Fibroblast of lung (primary cell): ENCODE data around the gene CHI3L2. TPM values are rescaled to one million over a fixed set of nuclear protein-coding genes. Genes with fewer than 3 reads are reported as not detected.
A peak's percentile ranks its signal among the peaks of the same experiment; 100 is the strongest.

Source experiments
- DNase-seq, 2 donors: peaks; one replicate each; pipeline versions ENCODE4 v3.0.0 to v3.0.0-alpha.2; 2010; ENCODE audit warnings: low read depth in 2 of 2
- H2AFZ ChIP-seq: 2 replicates; pipeline ENCODE4 v1.5.1; 2012; ENCODE audit warnings: low read length, control low read depth, inconsistent platforms
- H3K27ac ChIP-seq: 2 replicates; pipeline ENCODE4 v1.5.1; 2011; ENCODE audit warnings: low read length, control low read depth; ENCODE audit not compliant: insufficient read depth
- H3K27me3 ChIP-seq: 2 replicates; pipeline ENCODE4 v1.5.1; 2011; ENCODE audit warnings: mild to moderate bottlenecking, low read length; ENCODE audit not compliant: control insufficient read depth, insufficient read depth
- H3K36me3 ChIP-seq: 2 replicates; pipeline ENCODE4 v1.5.1; 2011; ENCODE audit warnings: low read length; ENCODE audit not compliant: control insufficient read depth, insufficient read depth
- H3K4me1 ChIP-seq: 2 replicates; pipeline ENCODE4 v1.5.1; 2011; ENCODE audit warnings: low read length; ENCODE audit not compliant: control insufficient read depth, insufficient read depth; ENCODE audit errors: extremely low read depth
- H3K4me2 ChIP-seq: 2 replicates; pipeline ENCODE4 v1.5.1; 2011; ENCODE audit warnings: low read length, control low read depth; ENCODE audit not compliant: insufficient read depth; ENCODE audit errors: extremely low read depth
- H3K4me3 ChIP-seq, 4 experiments: fragments of 200-600 bp in 1 of 4; sonication (generic) in 1 of 4; replicated peaks in 1 of 4; 2 replicates each; pipeline ENCODE4 v1.5.1; 2011 to 2016; ENCODE audit warnings: low read length in 4 of 4, low read depth in 3 of 4, mild to moderate bottlenecking in 3 of 4, control low read depth in 2 of 4, inconsistent platforms in 1 of 4, mixed read lengths in 1 of 4; ENCODE audit not compliant: insufficient read depth in 1 of 4; ENCODE audit errors: control extremely low read depth in 1 of 4
- H3K79me2 ChIP-seq: 2 replicates; pipeline ENCODE4 v1.5.1; 2012; ENCODE audit warnings: mild to moderate bottlenecking, low read length, inconsistent platforms; ENCODE audit not compliant: control insufficient read depth, insufficient read depth
- H3K9ac ChIP-seq: 2 replicates; pipeline ENCODE4 v1.5.1; 2011; ENCODE audit warnings: mild to moderate bottlenecking, low read length, control low read depth; ENCODE audit not compliant: insufficient read depth
- H3K9me3 ChIP-seq: 2 replicates; pipeline ENCODE4 v1.5.1; 2012; ENCODE audit warnings: low read depth, low read length; ENCODE audit not compliant: control insufficient read depth, insufficient read depth
- H4K20me1 ChIP-seq: 2 replicates; pipeline ENCODE4 v1.5.1; 2011; ENCODE audit warnings: low read length; ENCODE audit not compliant: control insufficient read depth, insufficient read depth; ENCODE audit errors: extremely low read depth
- CTCF ChIP-seq, 2 donors: IDR thresholded peaks in 1 of 2; conservative IDR thresholded peaks in 1 of 2; 1 replicate in 1 of 2; 2 replicates in 1 of 2; pipeline ENCODE4 v1.5.1; 2011 to 2012; ENCODE audit warnings: low read length in 2 of 2, control low read depth in 1 of 2, inconsistent platforms in 1 of 2, low read depth in 1 of 2, mild to moderate bottlenecking in 1 of 2
- EZH2 ChIP-seq: IDR thresholded peaks from 2 replicates; pipeline ENCODE4 v1.5.1; 2012; ENCODE audit warnings: low read length, control low read depth, mild to moderate bottlenecking; ENCODE audit errors: missing control alignments
- polyA plus RNA-seq, 2 donors: library from polyadenylated mRNA; depleted of rRNA in 1 of 2; stranded (reverse) in 1 of 2; unstranded in 1 of 2; fragments of >200 nt; gene quantifications; 2 replicates each; pipeline ENCODE4 v1.2.1, GENCODE V29; 2011 to 2012; ENCODE audit warnings: missing spikeins in 1 of 2
- total RNA-seq: library from RNA; depleted of rRNA; stranded (reverse); fragments of >200 nt; gene quantifications from 2 replicates; pipeline ENCODE4 v1.2.1, GENCODE V29; 2014

CHI3L2 gene
- total and polyA plus RNA-seq, 2 donors (not counting 1 experiment from before 2014, with no cell fraction given) = 1.5 to 3.8 TPM

DNA sequence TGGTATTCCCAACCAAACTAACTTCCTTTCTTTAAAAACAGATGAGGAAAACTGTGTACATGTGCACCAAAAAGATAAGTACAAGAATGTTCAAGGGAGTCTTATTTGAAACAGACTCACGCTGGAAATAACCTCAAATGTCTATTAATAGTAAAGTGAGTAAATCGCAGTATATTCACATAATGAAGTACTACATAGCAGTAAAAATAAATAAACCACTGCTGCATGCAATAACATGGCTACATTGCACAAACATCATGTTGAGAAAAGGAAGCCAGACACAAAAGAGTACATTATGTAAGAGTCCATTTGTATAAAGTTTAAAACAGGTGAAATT is 21.8 kb upstream of the CHI3L2 start:
- H3K4me3 ChIP-seq = no peak overlapping the region
- H3K4me2 ChIP-seq = no peak overlapping the region
- no peak overlapping the region for H3K27ac ChIP-seq
- peak in 1 of 2 donors; percentile 76 for DNase-seq
- H3K9me3 ChIP-seq = no peaks in the 10 kb centered on the region
- peaks cover 13% of the 10 kb centered on the region for H3K27me3 ChIP-seq
- H3K36me3 ChIP-seq = no peaks in the 10 kb centered on the region
- TF ChIP-seq CTCF (conservative IDR thresholded peaks at IDR 0.05 in 1 of 2, IDR thresholded peaks at IDR 0.05 in 1 of 2; ENCODE audit: low read depth in 1 of 2, low read length in 2 of 2) (no peak), EZH2 (no peak)
- peaks cover 2% of the 10 kb centered on the region for H3K4me1 ChIP-seq
- no peak overlapping the region for H2AFZ ChIP-seq
- H4K20me1 ChIP-seq = no peaks in the 10 kb centered on the region
- no peak overlapping the region for H3K9ac ChIP-seq
- no peaks in the 10 kb centered on the region for H3K79me2 ChIP-seq

- H3K9ac ChIP-seq = no peak overlapping the region
- H3K9me3 ChIP-seq = no peaks in the 10 kb centered on the region
- no peak for DNase-seq
- H2AFZ ChIP-seq = no peak overlapping the region
- H4K20me1 ChIP-seq = no peaks in the 10 kb centered on the region
- H3K79me2 ChIP-seq = no peaks in the 10 kb centered on the region
- no peaks in the 10 kb centered on the region for H3K4me1 ChIP-seq
- H3K4me3 ChIP-seq = no peak overlapping the region
- no peak overlapping the region for H3K4me2 ChIP-seq
- H3K36me3 ChIP-seq = no peaks in the 10 kb centered on the region
- peaks cover 13% of the 10 kb centered on the region for H3K27me3 ChIP-seq
- H3K27ac ChIP-seq = no peak overlapping the region
- TF ChIP-seq CTCF (conservative IDR thresholded peaks at IDR 0.05 in 1 of 2, IDR thresholded peaks at IDR 0.05 in 1 of 2; ENCODE audit: low read depth in 1 of 2, low read length in 2 of 2) (no peak), EZH2 (no peak)
Measured at GRCh38 chr1:111208921-111209320, 18.6 kb upstream of the CHI3L2 start.

DNA sequence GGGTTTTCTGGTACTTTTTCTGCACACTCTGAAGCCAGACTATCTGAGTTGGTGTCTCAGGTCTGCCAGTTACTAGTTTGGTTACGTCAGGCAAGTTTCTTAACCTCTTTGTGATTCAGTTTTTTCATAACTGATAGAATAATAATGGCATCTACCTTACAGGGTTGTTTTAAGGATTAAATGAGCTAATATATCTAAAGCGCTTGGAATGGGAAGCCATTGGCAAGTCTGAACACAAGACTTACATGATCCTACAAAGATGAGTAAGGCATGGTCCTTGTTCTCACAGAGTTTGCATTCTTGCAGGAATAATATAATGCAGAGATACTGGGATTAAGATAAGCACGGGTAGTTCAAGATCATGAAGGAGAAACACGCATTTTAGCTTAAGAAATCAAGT is 17.9 kb upstream of the CHI3L2 start:
- H4K20me1 ChIP-seq = no peaks in the 10 kb centered on the region

More for the DNA sequence above, 17.9 kb upstream of the CHI3L2 start:
- Histone ChIP-seq H3K36me3 (no peaks in the 10 kb centered on the region), H3K9ac (no peak overlapping the region), H3K9me3 (no peaks in the 10 kb centered on the region), H3K27ac (no peak overlapping the region), H3K79me2 (no peaks in the 10 kb centered on the region), H3K4me3 (no peak overlapping the region), H2AFZ (no peak overlapping the region), H3K4me2 (no peak overlapping the region), H3K27me3 (peaks cover 10% of the 10 kb centered on the region), H3K4me1 (no peaks in the 10 kb centered on the region)
- TF ChIP-seq EZH2 (no peak), CTCF (conservative IDR thresholded peaks at IDR 0.05 in 1 of 2, IDR thresholded peaks at IDR 0.05 in 1 of 2; ENCODE audit: low read depth in 1 of 2, low read length in 2 of 2) (no peak)
- DNase-seq = no peak
